ENCODE results near the gene MYH4. TPM values are rescaled to one million over a fixed set of nuclear protein-coding genes. Genes with fewer than 3 reads are reported as not detected.

Gene MYH4
- under 0.01 TPM for total RNA-seq

GRCh38 chr17:10469459-10469858, at the start of gene MYH4:
MYH4 (minus strand) TSS chr17:10469559; CDS start chr17:10466745, 2,814 bp downstream.
- H3K36me3 ChIP-seq (ENCODE audit: control insufficient read depth in 3 of 3, insufficient read depth in 3 of 3, low read length in 3 of 3), result no peaks in the 10 kb centered on the region
- H3K27ac ChIP-seq (ENCODE audit: low read depth, low read length), result no peak within 1 kb of the TSS
- H3K4me1 ChIP-seq (ENCODE audit: control insufficient read depth in 3 of 3, insufficient read depth in 3 of 3, low read length in 3 of 3), result no peaks in the 10 kb centered on the region
- H3K9me3 ChIP-seq (ENCODE audit: control insufficient read depth in 3 of 3, low read length in 3 of 3), result no peaks in the 10 kb centered on the region
- no peak within 1 kb of the TSS for H3K9ac ChIP-seq (ENCODE audit: low read depth in 1 of 3, low read length in 3 of 3)
- H3K27me3 ChIP-seq (ENCODE audit: control insufficient read depth in 3 of 3, insufficient read depth in 3 of 3, low read length in 3 of 3), result no peaks in the 10 kb centered on the region
- no peak within 1 kb of the TSS for H3K4me3 ChIP-seq (ENCODE audit: low read length in 3 of 3)

- Histone ChIP-seq H3K27ac (ENCODE audit: low read depth, low read length) (peak within 1 kb of the TSS; percentile 84), H3K9me3 (ENCODE audit: control insufficient read depth in 3 of 3, low read length in 3 of 3) (no peaks in the 10 kb centered on the region), H3K36me3 (ENCODE audit: control insufficient read depth in 3 of 3, insufficient read depth in 3 of 3, low read length in 3 of 3) (peaks cover 3 to 23% (median 9%) of the 10 kb centered on the region in 3 donors), H3K4me1 (ENCODE audit: control insufficient read depth in 3 of 3, insufficient read depth in 3 of 3, low read length in 3 of 3) (peaks cover 0 to 3% (median 0%) of the 10 kb centered on the region in 3 donors), H3K4me3 (ENCODE audit: low read length in 3 of 3) (peak within 1 kb of the TSS in 2 of 3 donors; percentile 53 to 65), H3K9ac (ENCODE audit: low read depth in 1 of 3, low read length in 3 of 3) (peak within 1 kb of the TSS in 2 of 3 donors; percentile 66 to 68), H3K27me3 (ENCODE audit: control insufficient read depth in 3 of 3, insufficient read depth in 3 of 3, low read length in 3 of 3) (no peaks in the 10 kb centered on the region)
These were observed 49.1 kb upstream of the MYH4 start, which contains the start of gene MYH1 for GRCh38 chr17:10518271-10519037. MYH1 (minus strand) TSS chr17:10518542; CDS start chr17:10516642, 1,900 bp downstream.

- Histone ChIP-seq H3K36me3 (ENCODE audit: control insufficient read depth in 3 of 3, insufficient read depth in 3 of 3, low read length in 3 of 3) (peaks cover 0 to 26% (median 25%) of the 10 kb centered on the region in 3 donors), H3K27me3 (ENCODE audit: control insufficient read depth in 3 of 3, insufficient read depth in 3 of 3, low read length in 3 of 3) (no peaks in the 10 kb centered on the region), H3K4me1 (ENCODE audit: control insufficient read depth in 3 of 3, insufficient read depth in 3 of 3, low read length in 3 of 3) (peaks cover 0 to 19% (median 8%) of the 10 kb centered on the region in 3 donors), H3K4me3 (ENCODE audit: low read length in 3 of 3) (peak overlapping the region in 2 of 3 donors; percentile 18 to 66), H3K27ac (ENCODE audit: low read depth, low read length) (peak overlapping the region; percentile 84), H3K9me3 (ENCODE audit: control insufficient read depth in 3 of 3, low read length in 3 of 3) (no peaks in the 10 kb centered on the region), H3K9ac (ENCODE audit: low read depth in 1 of 3, low read length in 3 of 3) (peak overlapping the region in 2 of 3 donors; percentile 54 to 66)
These were observed 47.3 kb upstream of the MYH4 start for GRCh38 chr17:10516638-10517037.

GRCh38 chr17:10516065-10516464, 46.7 kb upstream of the MYH4 start:
- Histone ChIP-seq H3K27ac (ENCODE audit: low read depth, low read length) (peak overlapping the region; percentile 84), H3K36me3 (ENCODE audit: control insufficient read depth in 3 of 3, insufficient read depth in 3 of 3, low read length in 3 of 3) (peaks cover 0 to 32% (median 29%) of the 10 kb centered on the region in 3 donors), H3K9ac (ENCODE audit: low read depth in 1 of 3, low read length in 3 of 3) (peak overlapping the region in 2 of 3 donors; percentile 54 to 66)

GRCh38 chr17:10513299-10514067, 44.1 kb upstream of the MYH4 start:
- Histone ChIP-seq H3K4me1 (ENCODE audit: control insufficient read depth in 3 of 3, insufficient read depth in 3 of 3, low read length in 3 of 3) (peaks cover 0 to 22% (median 8%) of the 10 kb centered on the region in 3 donors), H3K9ac (ENCODE audit: low read depth in 1 of 3, low read length in 3 of 3) (peak overlapping the region in 2 of 3 donors; percentile 30 to 63), H3K36me3 (ENCODE audit: control insufficient read depth in 3 of 3, insufficient read depth in 3 of 3, low read length in 3 of 3) (peaks cover 0 to 49% (median 43%) of the 10 kb centered on the region in 3 donors), H3K4me3 (ENCODE audit: low read length in 3 of 3) (peak overlapping the region in 2 of 3 donors; percentile 16 to 52), H3K9me3 (ENCODE audit: control insufficient read depth in 3 of 3, low read length in 3 of 3) (no peaks in the 10 kb centered on the region), H3K27ac (ENCODE audit: low read depth, low read length) (peak overlapping the region; percentile 40), H3K27me3 (ENCODE audit: control insufficient read depth in 3 of 3, insufficient read depth in 3 of 3, low read length in 3 of 3) (no peaks in the 10 kb centered on the region)

More at GRCh38 chr17:10516065-10516464, 46.7 kb upstream of the MYH4 start:
- Histone ChIP-seq H3K27me3 (ENCODE audit: control insufficient read depth in 3 of 3, insufficient read depth in 3 of 3, low read length in 3 of 3) (no peaks in the 10 kb centered on the region), H3K4me3 (ENCODE audit: low read length in 3 of 3) (peak overlapping the region in 2 of 3 donors; percentile 18 to 66), H3K4me1 (ENCODE audit: control insufficient read depth in 3 of 3, insufficient read depth in 3 of 3, low read length in 3 of 3) (peaks cover 0 to 19% (median 8%) of the 10 kb centered on the region in 3 donors), H3K9me3 (ENCODE audit: control insufficient read depth in 3 of 3, low read length in 3 of 3) (no peaks in the 10 kb centered on the region)

- Histone ChIP-seq H3K27me3 (ENCODE audit: control insufficient read depth in 3 of 3, insufficient read depth in 3 of 3, low read length in 3 of 3) (no peaks in the 10 kb centered on the region), H3K9me3 (ENCODE audit: control insufficient read depth in 3 of 3, low read length in 3 of 3) (no peaks in the 10 kb centered on the region), H3K4me3 (ENCODE audit: low read length in 3 of 3) (peak overlapping the region in 2 of 3 donors; percentile 16 to 52), H3K4me1 (ENCODE audit: control insufficient read depth in 3 of 3, insufficient read depth in 3 of 3, low read length in 3 of 3) (peaks cover 0 to 22% (median 12%) of the 10 kb centered on the region in 3 donors), H3K9ac (ENCODE audit: low read depth in 1 of 3, low read length in 3 of 3) (peak overlapping the region in 1 of 3 donors; percentile 30), H3K36me3 (ENCODE audit: control insufficient read depth in 3 of 3, insufficient read depth in 3 of 3, low read length in 3 of 3) (peaks cover 0 to 52% (median 47%) of the 10 kb centered on the region in 3 donors), H3K27ac (ENCODE audit: low read depth, low read length) (peak overlapping the region; percentile 40)
These were observed 43.5 kb upstream of the MYH4 start for GRCh38 chr17:10512856-10513255.

- H3K36me3 ChIP-seq (ENCODE audit: control insufficient read depth in 3 of 3, insufficient read depth in 3 of 3, low read length in 3 of 3), result peaks cover 3 to 65% (median 54%) of the 10 kb centered on the region in 3 donors
- H3K4me3 ChIP-seq (ENCODE audit: low read length in 3 of 3), result no peak overlapping the region
- no peaks in the 10 kb centered on the region for H3K4me1 ChIP-seq (ENCODE audit: control insufficient read depth in 3 of 3, insufficient read depth in 3 of 3, low read length in 3 of 3)
- no peaks in the 10 kb centered on the region for H3K9me3 ChIP-seq (ENCODE audit: control insufficient read depth in 3 of 3, low read length in 3 of 3)
- H3K27me3 ChIP-seq (ENCODE audit: control insufficient read depth in 3 of 3, insufficient read depth in 3 of 3, low read length in 3 of 3), result no peaks in the 10 kb centered on the region
- H3K9ac ChIP-seq (ENCODE audit: low read depth in 1 of 3, low read length in 3 of 3), result no peak overlapping the region
- no peak overlapping the region for H3K27ac ChIP-seq (ENCODE audit: low read depth, low read length)
These were observed 30.6 kb upstream of the MYH4 start for GRCh38 chr17:10499950-10500349.

GRCh38 chr17:10492004-10492403, 22.6 kb upstream of the MYH4 start:
- no peaks in the 10 kb centered on the region for H3K27me3 ChIP-seq (ENCODE audit: control insufficient read depth in 3 of 3, insufficient read depth in 3 of 3, low read length in 3 of 3)
- no peaks in the 10 kb centered on the region for H3K4me1 ChIP-seq (ENCODE audit: control insufficient read depth in 3 of 3, insufficient read depth in 3 of 3, low read length in 3 of 3)
- H3K4me3 ChIP-seq (ENCODE audit: low read length in 3 of 3), result no peak overlapping the region
- H3K9ac ChIP-seq (ENCODE audit: low read depth in 1 of 3, low read length in 3 of 3), result no peak overlapping the region
- no peaks in the 10 kb centered on the region for H3K9me3 ChIP-seq (ENCODE audit: control insufficient read depth in 3 of 3, low read length in 3 of 3)
- H3K27ac ChIP-seq (ENCODE audit: low read depth, low read length), result no peak overlapping the region
- H3K36me3 ChIP-seq (ENCODE audit: control insufficient read depth in 3 of 3, insufficient read depth in 3 of 3, low read length in 3 of 3), result peaks cover 4 to 33% (median 31%) of the 10 kb centered on the region in 3 donors

- Histone ChIP-seq H3K27ac (ENCODE audit: low read depth, low read length) (no peak overlapping the region), H3K4me3 (ENCODE audit: low read length in 3 of 3) (no peak overlapping the region), H3K9me3 (ENCODE audit: control insufficient read depth in 3 of 3, low read length in 3 of 3) (no peaks in the 10 kb centered on the region), H3K27me3 (ENCODE audit: control insufficient read depth in 3 of 3, insufficient read depth in 3 of 3, low read length in 3 of 3) (no peaks in the 10 kb centered on the region), H3K36me3 (ENCODE audit: control insufficient read depth in 3 of 3, insufficient read depth in 3 of 3, low read length in 3 of 3) (no peaks in the 10 kb centered on the region), H3K9ac (ENCODE audit: low read depth in 1 of 3, low read length in 3 of 3) (no peak overlapping the region), H3K4me1 (ENCODE audit: control insufficient read depth in 3 of 3, insufficient read depth in 3 of 3, low read length in 3 of 3) (no peaks in the 10 kb centered on the region)
These were observed 12.9 kb upstream of the MYH4 start for GRCh38 chr17:10482252-10482651.
